H1 (cell line): ENCODE measurements around the gene RANBP17. TPM values are rescaled to one million over a fixed set of nuclear protein-coding genes. Genes with fewer than 3 reads are reported as not detected.

Experiments
- CTCF ChIA-PET: fragments of 300-600 bp; sonication (Branson Sonifier 250); formaldehyde crosslinking; loops from one replicate; lab custom pipeline; 2021; ENCODE audit not compliant: partially characterized antibody; lab: Charles Lee
- POLR2A ChIA-PET: fragments of 300-600 bp; sonication (Branson Sonifier 250); formaldehyde crosslinking; loops from one replicate; lab custom pipeline; 2021; ENCODE audit warnings: inconsistent platforms; ENCODE audit not compliant: partially characterized antibody; lab: Charles Lee
- DNase-seq, 2 experiments: peaks; one replicate each; pipeline versions ENCODE4 v3.0.0 to v3.0.0-alpha.2; 2010 to 2022; ENCODE audit warnings: low spot score in 2 of 2, low read depth in 1 of 2, mixed read lengths in 1 of 2
- FAIRE-seq: peaks from 2 replicates; lab custom pipeline; 2011; peaks lifted over from hg19 to GRCh38; lab: Jason Lieb, UNC
- H2AFZ ChIP-seq: 2 replicates; pipeline ENCODE4 v1.8.1; 2012; ENCODE audit warnings: low read length, inconsistent platforms
- H2AK5ac ChIP-seq: 2 replicates; pipeline ENCODE4 v1.6.1; 2013; ENCODE audit warnings: low read depth, low read length
- H2BK120ac ChIP-seq: replicated peaks from 2 replicates; pipeline ENCODE3; 2013; ENCODE audit warnings: low read depth, low read length, inconsistent platforms
- H2BK12ac ChIP-seq: 2 replicates; pipeline ENCODE4 v1.6.1; 2013; ENCODE audit warnings: low read depth, low read length
- H2BK15ac ChIP-seq: 2 replicates; pipeline ENCODE4 v1.6.1; 2013; ENCODE audit warnings: low read length
- H2BK20ac ChIP-seq: 2 replicates; pipeline ENCODE4 v1.6.1; 2013; ENCODE audit warnings: low read length
- H2BK5ac ChIP-seq: 2 replicates; pipeline ENCODE4 v1.6.1; 2013; ENCODE audit warnings: low read depth, low read length
- H3K14ac ChIP-seq: 2 replicates; pipeline ENCODE4 v1.6.1; 2013; ENCODE audit warnings: inconsistent platforms; ENCODE audit not compliant: insufficient read length
- H3K18ac ChIP-seq: 2 replicates; pipeline ENCODE4 v1.6.1; 2013; ENCODE audit warnings: low read length; ENCODE audit errors: extremely low read depth
- H3K23ac ChIP-seq: 2 replicates; pipeline ENCODE4 v1.6.1; 2013; ENCODE audit warnings: inconsistent platforms; ENCODE audit not compliant: insufficient read length
- H3K23me2 ChIP-seq: 2 replicates; pipeline ENCODE4 v1.6.1; 2013; ENCODE audit warnings: low read depth, low read length
- H3K27ac ChIP-seq: 2 replicates; pipeline ENCODE4 v1.6.1; 2011; ENCODE audit warnings: low read depth, low read length, inconsistent platforms
- H3K27me3 ChIP-seq, 4 experiments: replicated peaks in 1 of 4; 1 replicate in 1 of 4; 2 replicates in 3 of 4; pipeline versions ENCODE4 v1.6.1 to v1.8.1; 2011 to 2013; ENCODE audit warnings: low read length in 3 of 4, mild to moderate bottlenecking in 3 of 4, inconsistent platforms in 2 of 4, mixed read lengths in 2 of 4, moderate library complexity in 1 of 4; ENCODE audit not compliant: control insufficient read depth in 3 of 4, insufficient read depth in 3 of 4; ENCODE audit errors: extremely low read depth in 1 of 4
- H3K36me3 ChIP-seq, 4 experiments: 2 replicates each; pipeline versions ENCODE4 v1.6.1 to v1.8.1; 2011 to 2013; ENCODE audit warnings: mild to moderate bottlenecking in 4 of 4, low read length in 3 of 4, moderate library complexity in 2 of 4, control low read depth in 1 of 4, inconsistent platforms in 1 of 4; ENCODE audit not compliant: insufficient read depth in 4 of 4, control insufficient read depth in 2 of 4
- H3K4ac ChIP-seq: replicated peaks from 2 replicates; pipeline ENCODE3; 2013; ENCODE audit warnings: low read length, low read depth, mixed read lengths, inconsistent platforms; ENCODE audit not compliant: insufficient read length
- H3K4me1 ChIP-seq, 4 experiments: replicated peaks in 1 of 4; 1 replicate in 1 of 4; 2 replicates in 3 of 4; pipeline versions ENCODE4 v1.6.1 to v1.8.1; 2011 to 2013; ENCODE audit warnings: low read length in 3 of 4, inconsistent platforms in 2 of 4, mixed read lengths in 1 of 4; ENCODE audit not compliant: insufficient read depth in 4 of 4, control insufficient read depth in 3 of 4
- H3K4me2 ChIP-seq, 2 experiments: 2 replicates each; pipeline versions ENCODE4 v1.6.1 to v1.8.1; 2011 to 2013; ENCODE audit warnings: low read depth in 2 of 2, low read length in 2 of 2, control low read depth in 1 of 2, inconsistent platforms in 1 of 2, mild to moderate bottlenecking in 1 of 2; ENCODE audit not compliant: insufficient read depth in 1 of 2
- H3K4me3 ChIP-seq, 4 experiments: fragments of 200-600, 300-600 bp in 1 of 4; sonication (generic), shearing (Covaris generic), sonication (Bioruptor Twin) in 1 of 4; 2 replicates each; pipeline versions ENCODE4 v1.5.1 to v1.8.1; 2011 to 2016; ENCODE audit warnings: low read length in 4 of 4, low read depth in 3 of 4, control low read depth in 2 of 4, inconsistent platforms in 2 of 4, mild to moderate bottlenecking in 2 of 4, mixed read lengths in 1 of 4, moderate library complexity in 1 of 4; ENCODE audit not compliant: insufficient read depth in 2 of 4; ENCODE audit errors: extremely low read depth in 1 of 4
- H3K56ac ChIP-seq: replicated peaks from 2 replicates; pipeline ENCODE3; 2013; ENCODE audit warnings: low read depth, mild to moderate bottlenecking, mixed read lengths, low read length, inconsistent platforms; ENCODE audit not compliant: insufficient read length
- H3K79me1 ChIP-seq: 2 replicates; pipeline ENCODE4 v1.6.1; 2013; ENCODE audit warnings: low read depth, low read length, control low read depth
- H3K79me2 ChIP-seq, 2 experiments: 2 replicates each; pipeline versions ENCODE4 v1.6.1 to v1.8.1; 2012 to 2013; ENCODE audit warnings: low read length in 2 of 2, mild to moderate bottlenecking in 2 of 2, inconsistent platforms in 1 of 2; ENCODE audit not compliant: insufficient read depth in 2 of 2, control insufficient read depth in 1 of 2
- H3K9ac ChIP-seq, 4 experiments: replicated peaks in 1 of 4; 1 replicate in 1 of 4; 2 replicates in 3 of 4; pipeline versions ENCODE4 v1.6.1 to v1.8.1; 2011 to 2013; ENCODE audit warnings: low read depth in 3 of 4, low read length in 3 of 4, control low read depth in 2 of 4, mild to moderate bottlenecking in 2 of 4, moderate library complexity in 2 of 4, inconsistent platforms in 1 of 4; ENCODE audit errors: extremely low read depth in 1 of 4
- H3K9me3 ChIP-seq, 2 experiments: 2 replicates each; pipeline versions ENCODE4 v1.6.1 to v1.8.1; 2012 to 2013; ENCODE audit warnings: mild to moderate bottlenecking in 2 of 2, moderate library complexity in 2 of 2, control low read depth in 1 of 2, inconsistent platforms in 1 of 2, low read depth in 1 of 2, low read length in 1 of 2, mixed read lengths in 1 of 2; ENCODE audit not compliant: insufficient read depth in 2 of 2
- H4K20me1 ChIP-seq, 2 experiments: replicated peaks in 1 of 2; 2 replicates each; pipeline versions ENCODE3 to v1.8.1; 2011 to 2013; ENCODE audit warnings: inconsistent platforms in 2 of 2, low read length in 2 of 2, mild to moderate bottlenecking in 1 of 2; ENCODE audit not compliant: insufficient read depth in 2 of 2, control insufficient read depth in 1 of 2
- H4K5ac ChIP-seq: 2 replicates; pipeline ENCODE4 v1.6.1; 2013; ENCODE audit warnings: low read length, low read depth, mixed read lengths, inconsistent platforms; ENCODE audit not compliant: insufficient read length
- H4K8ac ChIP-seq: 2 replicates; pipeline ENCODE4 v1.8.0; 2013; ENCODE audit warnings: mild to moderate bottlenecking, moderate library complexity, low read length, inconsistent platforms; ENCODE audit not compliant: insufficient read depth; ENCODE audit errors: extremely low read depth
- H4K91ac ChIP-seq: replicated peaks from 2 replicates; pipeline ENCODE3; 2013; ENCODE audit warnings: low read length, mixed read lengths, inconsistent platforms; ENCODE audit not compliant: insufficient read length
- FOSL1 ChIP-seq: IDR thresholded peaks from 2 replicates; pipeline ENCODE4 v1.6.1; 2011; ENCODE audit warnings: mild to moderate bottlenecking, low read depth, low read length, moderate library complexity; ENCODE audit not compliant: insufficient read depth
- KDM1A ChIP-seq: fragments of 200-600, 300-600 bp; sonication (generic); IDR thresholded peaks from 2 replicates; pipeline ENCODE4 v1.7.1; 2016; ENCODE audit warnings: mild to moderate bottlenecking, low read length, borderline replicate concordance
- POLR2A ChIP-seq, 2 experiments: IDR thresholded peaks; 1 replicate in 1 of 2; 2 replicates in 1 of 2; pipeline ENCODE4 v1.6.1; 2011; ENCODE audit warnings: low read depth in 2 of 2, low read length in 2 of 2, mild to moderate bottlenecking in 2 of 2; ENCODE audit errors: control extremely low read depth in 1 of 2
- RXRA ChIP-seq: IDR thresholded peaks from 2 replicates; pipeline ENCODE4 v1.6.1; 2011; ENCODE audit warnings: low read depth, mild to moderate bottlenecking, low read length, moderate library complexity; ENCODE audit not compliant: insufficient read depth
- SAP30 ChIP-seq: fragments of 300-600 bp; sonication (generic); IDR thresholded peaks from 2 replicates; pipeline ENCODE4 v1.7.1; 2012; ENCODE audit warnings: low read length, moderate library complexity, mild to moderate bottlenecking, inconsistent platforms; ENCODE audit not compliant: insufficient read depth, insufficient replicate concordance
- SIRT6 ChIP-seq: IDR thresholded peaks from one replicate; pipeline ENCODE4 v1.7.1; 2012; ENCODE audit warnings: low read length, inconsistent platforms
- SP1 ChIP-seq: IDR thresholded peaks from 2 replicates; pipeline ENCODE4 v1.6.1; 2011; ENCODE audit warnings: low read depth, low read length
- WGBS, 2 experiments: shearing (Covaris generic) in 1 of 2; methylation state at CpG; one replicate each; pipeline versions ENCODE4 v1.1.6 to v1.1.7; 2013 to 2015; ENCODE audit warnings: low lambda C conversion rate in 2 of 2, mixed read lengths in 2 of 2, inconsistent platforms in 1 of 2, low coverage in 1 of 2, missing lambda C conversion rate in 1 of 2; ENCODE audit not compliant: insufficient replicate concordance in 2 of 2, insufficient coverage in 1 of 2, insufficient read length in 1 of 2; ENCODE audit errors: extremely low coverage in 1 of 2, missing lambda C conversion rate in 1 of 2; 5-methylcytosine and 5-hydroxymethylcytosine counted together
- polyA plus RNA-seq, 7 experiments: library from polyadenylated mRNA; depleted of rRNA in 3 of 7; stranded (reverse) in 5 of 7; unstranded in 2 of 7; fragments of >200 nt in 5 of 7; fragments of 200-250 nt in 2 of 7; gene quantifications; 1 replicate in 5 of 7; 2 replicates in 1 of 7; 4 replicates in 1 of 7; pipeline versions ENCODE4 v1.2.1 to v1.2.3, GENCODE V29; 2011 to 2013; ENCODE audit warnings: missing spikeins in 2 of 7, mixed read lengths in 2 of 7
- total RNA-seq: library from RNA; stranded (reverse); fragmentation: NEBNext Ultra II Directional; extraction: Animal tissue kit (Norgen Biotek cat#: 25700); gene quantifications from 2 replicates; pipeline ENCODE4 v1.2.1, GENCODE V29; 2021
- TF ChIP-seq, protein P1 (sequence below): IDR thresholded peaks from 2 replicates; pipeline ENCODE4 v1.6.1; 2011; ENCODE audit warnings: low read length, improper control_type of control experiment

Gene RANBP17
- total and polyA plus RNA-seq, 2 of the 8 experiments (the other 6 are each of a cell fraction or from before 2014, with no cell fraction given), result 8.6 to 21.3 TPM

- Histone ChIP-seq H3K4me1 (peaks cover 0 to 6% (median under 1%) of the 10 kb centered on the region in 4 experiments; a peak in 1 of 7 replicates), H3K27ac (no peak overlapping the region), H3K9ac (no peak overlapping the region), H3K4me3 (no peak overlapping the region), H2AK5ac (no peak overlapping the region), H3K27me3 (peaks cover 1 to 27% (median 19%) of the 10 kb centered on the region in 4 experiments), H4K91ac (no peak overlapping the region), H3K79me1 (no peaks in the 10 kb centered on the region), H4K5ac (no peak overlapping the region), H2BK15ac (no peak overlapping the region), H3K23me2 (no peaks in the 10 kb centered on the region), H3K79me2 (no peaks in the 10 kb centered on the region), H2BK20ac (no peak overlapping the region), H3K14ac (no peak overlapping the region), H2AFZ (no peak overlapping the region), H3K56ac (no peak overlapping the region), H3K18ac (no peak overlapping the region), H2BK12ac (no peak overlapping the region), H2BK5ac (no peak overlapping the region), H2BK120ac (no peak overlapping the region), H4K20me1 (no peaks in the 10 kb centered on the region), H3K4me2 (no peak overlapping the region; a peak in 1 of 4 replicates), H3K36me3 (no peaks in the 10 kb centered on the region), H3K4ac (no peak overlapping the region), H4K8ac (no peak overlapping the region), H3K23ac (no peak overlapping the region), H3K9me3 (no peaks in the 10 kb centered on the region)
- FAIRE-seq (no peak), DNase-seq (no peak)
- ChIA-PET POLR2A (interaction anchor here (0.9 to 1.4 kb wide), 3 partner anchors 17 to 52 kb away, joined by 3 to 4 read pairs (median 3); partner anchors contain the start of gene NPM1), CTCF (interaction anchor here (0.8 to 2.5 kb wide), 12 partner anchors 12 to 133 kb away, joined by 3 to 13 read pairs (median 4); partner anchors contain the start of gene TLX3)
- WGBS, 2 experiments, result 81% methylated on average over 8 of the region's 8 CpGs; no CpG with 5 or more reads in 1 of the 2 experiments
- TF ChIP-seq RXRA (no peak), SP1 (no peak), KDM1A (no peak), SAP30 (no peak), FOSL1 (no peak), SIRT6 (no peak), POLR2A (IDR thresholded peaks at IDR 0.05; ENCODE audit: control extremely low read depth in 1 of 2, low read depth in 2 of 2, low read length in 2 of 2) (no peak)
- TF ChIP-seq, protein P1, sequence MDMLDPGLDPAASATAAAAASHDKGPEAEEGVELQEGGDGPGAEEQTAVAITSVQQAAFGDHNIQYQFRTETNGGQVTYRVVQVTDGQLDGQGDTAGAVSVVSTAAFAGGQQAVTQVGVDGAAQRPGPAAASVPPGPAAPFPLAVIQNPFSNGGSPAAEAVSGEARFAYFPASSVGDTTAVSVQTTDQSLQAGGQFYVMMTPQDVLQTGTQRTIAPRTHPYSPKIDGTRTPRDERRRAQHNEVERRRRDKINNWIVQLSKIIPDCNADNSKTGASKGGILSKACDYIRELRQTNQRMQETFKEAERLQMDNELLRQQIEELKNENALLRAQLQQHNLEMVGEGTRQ, result no peak
Measured at GRCh38 chr5:171335616-171336015, 473.8 kb downstream of the RANBP17 start.
